ENCODE data around the gene GPR107.

DNA sequence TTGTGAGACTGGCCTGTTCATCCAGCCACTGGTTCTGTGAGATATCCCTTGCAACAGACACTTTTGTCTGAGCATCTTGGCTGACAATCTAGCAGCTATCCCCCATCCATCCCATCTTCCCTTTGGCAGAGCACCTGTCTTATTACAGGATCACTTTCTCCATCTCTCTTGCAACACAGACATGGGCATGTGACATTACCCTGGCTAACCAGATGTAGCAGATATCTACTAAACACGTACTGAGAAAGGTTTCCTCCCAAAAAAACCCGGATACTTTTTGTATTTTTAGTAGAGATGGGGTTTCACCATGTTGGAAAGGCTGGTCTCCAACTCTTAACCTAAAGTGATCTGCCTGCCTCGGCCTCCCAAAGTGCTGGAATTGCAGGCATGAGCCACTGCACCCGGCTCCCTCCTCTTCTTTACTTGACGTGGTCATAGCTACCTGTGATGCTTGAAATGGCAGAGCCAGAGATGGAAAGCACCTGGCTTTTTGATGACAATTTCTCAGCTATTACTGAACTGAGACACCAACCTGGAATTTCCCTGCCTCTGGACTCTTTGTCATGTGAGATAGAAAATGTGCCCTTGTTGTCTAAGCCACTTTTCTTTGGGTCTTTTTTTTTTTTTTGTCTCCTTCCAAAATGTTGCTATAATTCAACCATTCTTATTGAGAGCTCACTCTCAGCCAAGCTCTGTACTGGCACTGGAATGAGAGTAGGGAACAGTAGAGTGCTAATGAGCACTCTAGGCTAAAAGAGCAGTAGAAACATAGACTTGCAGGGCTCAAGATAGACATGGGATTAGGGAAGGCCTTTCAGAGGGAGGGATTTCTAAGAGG, 43.3 kb upstream of the GPR107 start:
- no peak for TF ChIP-seq ARNTL (CRISPR knock-in tag; IDR thresholded peaks at IDR 0.05; ENCODE audit: borderline replicate concordance, low read depth)
- TF ChIP-seq ESRRG (CRISPR knock-in tag; IDR thresholded peaks at IDR 0.05): no peak
- no peak for TF ChIP-seq PATZ1 (CRISPR knock-in tag; IDR thresholded peaks at IDR 0.05; ENCODE audit: borderline replicate concordance)
- TF ChIP-seq TOX (CRISPR knock-in tag; IDR thresholded peaks at IDR 0.05; ENCODE audit: borderline replicate concordance): no peak
- no peak for TF ChIP-seq ZFP30 (CRISPR knock-in tag; IDR thresholded peaks at IDR 0.05)
- TF ChIP-seq RARB (CRISPR knock-in tag; IDR thresholded peaks at IDR 0.05): no peak
- TF ChIP-seq, protein P1, sequence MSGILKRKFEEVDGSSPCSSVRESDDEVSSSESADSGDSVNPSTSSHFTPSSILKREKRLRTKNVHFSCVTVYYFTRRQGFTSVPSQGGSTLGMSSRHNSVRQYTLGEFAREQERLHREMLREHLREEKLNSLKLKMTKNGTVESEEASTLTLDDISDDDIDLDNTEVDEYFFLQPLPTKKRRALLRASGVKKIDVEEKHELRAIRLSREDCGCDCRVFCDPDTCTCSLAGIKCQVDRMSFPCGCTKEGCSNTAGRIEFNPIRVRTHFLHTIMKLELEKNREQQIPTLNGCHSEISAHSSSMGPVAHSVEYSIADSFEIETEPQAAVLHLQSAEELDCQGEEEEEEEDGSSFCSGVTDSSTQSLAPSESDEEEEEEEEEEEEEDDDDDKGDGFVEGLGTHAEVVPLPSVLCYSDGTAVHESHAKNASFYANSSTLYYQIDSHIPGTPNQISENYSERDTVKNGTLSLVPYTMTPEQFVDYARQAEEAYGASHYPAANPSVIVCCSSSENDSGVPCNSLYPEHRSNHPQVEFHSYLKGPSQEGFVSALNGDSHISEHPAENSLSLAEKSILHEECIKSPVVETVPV (CRISPR knock-in tag; IDR thresholded peaks at IDR 0.05): no peak
- TF ChIP-seq POU6F1 (CRISPR knock-in tag; IDR thresholded peaks at IDR 0.05; ENCODE audit: borderline replicate concordance, low read depth): no peak
- TF ChIP-seq ZFP3 (CRISPR knock-in tag; IDR thresholded peaks at IDR 0.05): no peak
- no peak for TF ChIP-seq GLIS3 (CRISPR knock-in tag; IDR thresholded peaks at IDR 0.05)
- TF ChIP-seq, protein P2, sequence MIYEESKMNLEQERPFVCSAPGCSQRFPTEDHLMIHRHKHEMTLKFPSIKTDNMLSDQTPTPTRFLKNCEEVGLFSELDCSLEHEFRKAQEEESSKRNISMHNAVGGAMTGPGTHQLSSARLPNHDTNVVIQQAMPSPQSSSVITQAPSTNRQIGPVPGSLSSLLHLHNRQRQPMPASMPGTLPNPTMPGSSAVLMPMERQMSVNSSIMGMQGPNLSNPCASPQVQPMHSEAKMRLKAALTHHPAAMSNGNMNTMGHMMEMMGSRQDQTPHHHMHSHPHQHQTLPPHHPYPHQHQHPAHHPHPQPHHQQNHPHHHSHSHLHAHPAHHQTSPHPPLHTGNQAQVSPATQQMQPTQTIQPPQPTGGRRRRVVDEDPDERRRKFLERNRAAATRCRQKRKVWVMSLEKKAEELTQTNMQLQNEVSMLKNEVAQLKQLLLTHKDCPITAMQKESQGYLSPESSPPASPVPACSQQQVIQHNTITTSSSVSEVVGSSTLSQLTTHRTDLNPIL (CRISPR knock-in tag; IDR thresholded peaks at IDR 0.05; ENCODE audit: low read depth): no peak
